Endothelial cell of umbilical vein (primary cell): ENCODE measurements around the gene ABCB10. TPM values are rescaled to one million over a fixed set of nuclear protein-coding genes. Genes with fewer than 3 reads are reported as not detected.

Experiments used
- BruUV-seq: library from RNA; stranded (reverse); fragments of 400-500 nt; replicated peaks from 2 replicates; lab custom pipeline; 2021; lab: Mats Ljungman, UMichigan
- CTCF ChIA-PET: fragments of 300-600, 350-600 bp; sonication (Branson Sonifier 250); formaldehyde crosslinking; loops from one replicate; lab custom pipeline; 2021; ENCODE audit warnings: antibody characterized with exemption, inconsistent platforms; lab: Charles Lee
- POLR2A ChIA-PET: fragments of 300-600, 350-600 bp; sonication (Branson Sonifier 250); formaldehyde crosslinking; loops from one replicate; lab custom pipeline; 2021; ENCODE audit warnings: antibody characterized with exemption, inconsistent platforms; lab: Charles Lee
- DNase-seq: peaks from one replicate; pipeline ENCODE4 v3.0.0-alpha.2; 2011; ENCODE audit warnings: low read depth, low spot score
- FAIRE-seq: peaks from 2 replicates; lab custom pipeline; 2011; peaks lifted over from hg19 to GRCh38; lab: Jason Lieb, UNC
- H2AFZ ChIP-seq: 2 replicates; pipeline ENCODE4 v1.6.0; 2012; ENCODE audit warnings: low read depth, low read length, control low read depth, inconsistent platforms
- H3K27ac ChIP-seq: 2 replicates; pipeline ENCODE4 v1.5.1; 2011; ENCODE audit warnings: low read depth, mild to moderate bottlenecking, control low read depth, low read length, moderate library complexity; ENCODE audit not compliant: insufficient read depth
- H3K27me3 ChIP-seq, 2 experiments: 2 replicates each; pipeline versions ENCODE4 v1.6.0 to v1.6.1; 2011; ENCODE audit warnings: low read length in 2 of 2, mixed read lengths in 1 of 2; ENCODE audit not compliant: control insufficient read depth in 2 of 2, insufficient read depth in 2 of 2
- H3K36me3 ChIP-seq, 2 experiments: 2 replicates in 1 of 2; 3 replicates in 1 of 2; pipeline ENCODE4 v1.5.1; 2011; ENCODE audit warnings: low read length in 2 of 2, mild to moderate bottlenecking in 1 of 2, moderate library complexity in 1 of 2; ENCODE audit not compliant: control insufficient read depth in 2 of 2, insufficient read depth in 2 of 2; ENCODE audit errors: extremely low read depth in 1 of 2
- H3K4me1 ChIP-seq: 3 replicates; pipeline ENCODE4 v1.5.1; 2011; ENCODE audit warnings: mild to moderate bottlenecking, low read length; ENCODE audit not compliant: control insufficient read depth, insufficient read depth; ENCODE audit errors: extremely low read depth
- H3K4me2 ChIP-seq: 2 replicates; pipeline ENCODE4 v1.6.1; 2011; ENCODE audit warnings: low read length, control low read depth, mixed read lengths; ENCODE audit not compliant: insufficient read depth
- H3K4me3 ChIP-seq, 3 experiments: fragments of 200-600 bp in 1 of 3; sonication (generic), shearing (Covaris generic) in 1 of 3; replicated peaks in 1 of 3; 2 replicates each; pipeline ENCODE4 v1.5.1; 2011 to 2016; ENCODE audit warnings: control low read depth in 3 of 3, low read length in 3 of 3, mild to moderate bottlenecking in 2 of 3, inconsistent platforms in 1 of 3, low read depth in 1 of 3, moderate library complexity in 1 of 3; ENCODE audit not compliant: insufficient read depth in 1 of 3
- H3K79me2 ChIP-seq: 2 replicates; pipeline ENCODE4 v1.6.0; 2012; ENCODE audit warnings: low read length, inconsistent platforms; ENCODE audit not compliant: control insufficient read depth, insufficient read depth
- H3K9ac ChIP-seq: replicated peaks from 2 replicates; pipeline ENCODE3; 2011; ENCODE audit warnings: low read length, control low read depth; ENCODE audit not compliant: insufficient read depth; ENCODE audit errors: extremely low read depth
- H3K9me1 ChIP-seq: replicated peaks from 3 replicates; pipeline ENCODE4 v1.6.0; 2011; ENCODE audit warnings: mild to moderate bottlenecking, low read length; ENCODE audit not compliant: control insufficient read depth, insufficient read depth; ENCODE audit errors: extremely low read depth
- H3K9me3 ChIP-seq: replicated peaks from 2 replicates; pipeline ENCODE4 v1.5.1; 2012; ENCODE audit warnings: low read length, inconsistent platforms; ENCODE audit not compliant: control insufficient read depth, insufficient read depth
- H4K20me1 ChIP-seq: replicated peaks from 2 replicates; pipeline ENCODE3; 2011; ENCODE audit warnings: mild to moderate bottlenecking, low read length; ENCODE audit not compliant: control insufficient read depth, insufficient read depth; ENCODE audit errors: extremely low read depth
- CTCF ChIP-seq, 2 donors: IDR thresholded peaks; 1 replicate in 1 of 2; 2 replicates in 1 of 2; pipeline ENCODE4 v1.5.1; 2011; ENCODE audit warnings: low read length in 2 of 2, mild to moderate bottlenecking in 2 of 2, moderate library complexity in 2 of 2, control low read depth in 1 of 2, inconsistent platforms in 1 of 2, low read depth in 1 of 2; ENCODE audit not compliant: insufficient read depth in 1 of 2; ENCODE audit errors: extremely low read depth in 1 of 2
- EZH2 ChIP-seq: IDR thresholded peaks from 2 replicates; pipeline ENCODE4 v1.6.1; 2012; ENCODE audit warnings: borderline replicate concordance, low read depth, mild to moderate bottlenecking, moderate library complexity, low read length, inconsistent platforms; ENCODE audit not compliant: severe bottlenecking
- FOS ChIP-seq: IDR thresholded peaks from 2 replicates; pipeline ENCODE4 v1.6.1; 2011; ENCODE audit warnings: mild to moderate bottlenecking, low read length, moderate library complexity, borderline replicate concordance; ENCODE audit not compliant: insufficient read depth
- GATA2 ChIP-seq: IDR thresholded peaks from 2 replicates; pipeline ENCODE4 v1.7.0; 2011; ENCODE audit warnings: low read depth, mild to moderate bottlenecking, moderate library complexity, mixed read lengths, low read length; ENCODE audit not compliant: insufficient read length, insufficient read depth
- JUN ChIP-seq: IDR thresholded peaks from 2 replicates; pipeline ENCODE4 v1.6.1; 2011; ENCODE audit warnings: borderline replicate concordance, low read depth; ENCODE audit not compliant: insufficient read length, insufficient read depth
- MAX ChIP-seq: IDR thresholded peaks from 2 replicates; pipeline ENCODE4 v1.6.1; 2011; ENCODE audit not compliant: insufficient read depth, insufficient read length
- MYC ChIP-seq: IDR thresholded peaks from one replicate; pipeline ENCODE4 v1.6.1; 2011; ENCODE audit warnings: mild to moderate bottlenecking, low read depth, low read length
- POLR2A ChIP-seq: IDR thresholded peaks from 2 replicates; pipeline ENCODE4 v1.6.1; 2012; ENCODE audit warnings: low read depth, mild to moderate bottlenecking, control low read depth, low read length
- POLR2AphosphoS5 ChIP-seq: IDR thresholded peaks from 2 replicates; pipeline ENCODE4 v1.6.1; 2012; ENCODE audit warnings: low read depth, mild to moderate bottlenecking, control low read depth, low read length, moderate library complexity; ENCODE audit not compliant: insufficient read depth
- dilution Hi-C: fragments of 300-500 bp; cut with MboI; formaldehyde crosslinking; loops from one replicate; pipeline ENCODE4 v1.15.0; 2019; ENCODE audit warnings: low sequenced_read_pairs; ENCODE audit not compliant: extremely low pct_ligation_motif_present
- intact Hi-C: fragments of 100-400 bp; cut with micrococcal nuclease; formaldehyde crosslinking; loops from one replicate; pipeline ENCODE4 v1.10.0; 2022
- polyA plus RNA-seq, 4 experiments: library from polyadenylated mRNA; depleted of rRNA in 3 of 4; stranded (reverse) in 3 of 4; unstranded in 1 of 4; fragments of >200 nt; gene quantifications; 2 replicates each; pipeline versions ENCODE4 v1.2.1 to v1.2.3, GENCODE V29; 2011 to 2012; ENCODE audit warnings: missing spikeins in 1 of 4
- total RNA-seq: library from RNA; stranded (reverse); gene quantifications from 2 replicates; pipeline ENCODE4 v1.2.3, GENCODE V29; 2021

Gene ABCB10
- total and polyA plus RNA-seq, 2 donors (not counting 3 experiments of a cell fraction or from before 2014, with no cell fraction given), result 6.0 to 19.4 TPM

GRCh38 chr1:229547542-229547941, 11.0 kb downstream of the ABCB10 start:
- Histone ChIP-seq H2AFZ (no peak overlapping the region), H4K20me1 (no peaks in the 10 kb centered on the region), H3K9me3 (no peaks in the 10 kb centered on the region), H3K27me3 (no peaks in the 10 kb centered on the region), H3K4me1 (no peaks in the 10 kb centered on the region), H3K9ac (no peak overlapping the region), H3K36me3 (peaks cover 3 to 6% of the 10 kb centered on the region in 2 experiments), H3K4me2 (no peak overlapping the region), H3K27ac (no peak overlapping the region), H3K4me3 (no peak overlapping the region), H3K79me2 (peaks cover 17% of the 10 kb centered on the region), H3K9me1 (no peaks in the 10 kb centered on the region)
- DNase-seq (no peak), FAIRE-seq (no peak)
- no TSS peak for BruUV-seq
- TF ChIP-seq JUN (no peak), EZH2 (no peak), FOS (no peak), POLR2A (no peak), GATA2 (no peak), POLR2AphosphoS5 (no peak), CTCF (IDR thresholded peaks at IDR 0.05; ENCODE audit: extremely low read depth in 1 of 2, insufficient read depth in 1 of 2, low read depth in 1 of 2, low read length in 2 of 2) (no peak), MAX (no peak), MYC (no peak)
- ChIA-PET POLR2A (no interaction called here), CTCF (interaction anchor here (1.2 kb wide), 1 partner anchor 11 kb away, joined by 4 read pairs; the partner anchor contains the start of gene ABCB10)
- intact Hi-C loops, result no loop called here
- dilution Hi-C loops, result no loop called here
